Ovary (tissue), 9 donors: ENCODE results near the gene SCG5. TPM values are rescaled to one million over a fixed set of nuclear protein-coding genes. Genes with fewer than 3 reads are reported as not detected.

Experiments used
- DNase-seq, 5 donors: peaks; one replicate each; pipeline ENCODE4 v3.0.0-alpha.2; 2019 to 2020
- H3K27ac ChIP-seq, 2 donors: fragments of 200-600 bp; one replicate each; pipeline versions ENCODE4 v1.5.1 to v1.8.0; 2019 to 2022
- H3K27me3 ChIP-seq: fragments of 200-600 bp; one replicate; pipeline ENCODE4 v1.8.0; 2022
- H3K36me3 ChIP-seq: fragments of 200-600 bp; sonication (generic); one replicate; pipeline ENCODE4 v1.5.1; 2019
- H3K4me1 ChIP-seq: one replicate; pipeline ENCODE4 v1.8.1; 2013; ENCODE audit warnings: mild to moderate bottlenecking, moderate library complexity; ENCODE audit not compliant: insufficient read depth
- H3K4me3 ChIP-seq: fragments of 200-600 bp; sonication (generic); one replicate; pipeline ENCODE4 v1.5.1; 2017
- H3K9me3 ChIP-seq, 2 donors: fragments of 200-600 bp in 1 of 2; sonication (generic) in 1 of 2; one replicate each; pipeline versions ENCODE4 v1.5.1 to v1.8.1; 2013 to 2019; ENCODE audit warnings: mild to moderate bottlenecking in 1 of 2, moderate library complexity in 1 of 2
- EP300 ChIP-seq: sonication (generic); formaldehyde crosslinking; IDR thresholded peaks from one replicate; pipeline ENCODE4 v1.6.1; 2017; ENCODE audit warnings: antibody characterized with exemption
- POLR2A ChIP-seq: fragments of 450-650 bp; IDR thresholded peaks from one replicate; pipeline ENCODE4 v1.6.1; 2017; ENCODE audit warnings: antibody characterized with exemption, mild to moderate bottlenecking, moderate library complexity
- WGBS, 3 donors: extraction: QIAGEN DNeasy Blood & Tissue Kit in 1 of 3; methylation state at CpG; one replicate each; pipeline versions ENCODE4 v1.1.5 to v1.1.7; 2013 to 2017; 5-methylcytosine and 5-hydroxymethylcytosine counted together
- intact Hi-C, 4 donors: fragments of 100-400 bp; cut with DNase I; formaldehyde crosslinking; loops; one replicate each; pipeline versions ENCODE4 v1.11.0 to v1.15.1; 2022 to 2023
- polyA plus RNA-seq, 2 donors: library from polyadenylated mRNA; stranded (reverse); fragments of 200-250 nt in 1 of 2; fragments of 350-450 nt in 1 of 2; fragmentation: Illumina TruSeq in 1 of 2; extraction: RNeasy Lipid Tissue Mini Kit (QIAGEN cat#74804) in 1 of 2; gene quantifications; one replicate each; pipeline ENCODE4 v1.2.3, GENCODE V29; 2013 to 2014
- total RNA-seq, 7 donors: library from RNA; depleted of rRNA in 2 of 7; stranded (reverse); fragments of >200 nt in 2 of 7; fragmentation: NEBNext Ultra II Directional in 3 of 7; extraction: Animal tissue kit (Norgen Biotek cat#: 25700) in 3 of 7; gene quantifications; one replicate each; pipeline versions ENCODE4 v1.1.0 to v1.2.4, GENCODE V29; 2016 to 2023
- TF ChIP-seq, protein P1 (sequence below), 3 donors: fragments of 450-650 bp in 2 of 3; fragments of 200-600 bp in 1 of 3; IDR thresholded peaks; one replicate each; pipeline versions ENCODE4 v1.5.1 to v1.8.0; 2016 to 2022; ENCODE audit warnings: antibody characterized with exemption in 3 of 3, mild to moderate bottlenecking in 1 of 3
- donor health status: DM: no; HTN: no; CAD: no; lungs with moderate emphysema.
- donor health status: DM: no; HTN: no; CAD: no.
- donor health status: Bipolar disorder and iron deficiency.
- donor health status: DM: yes; HTN: yes; CAD: no.
- donor health status: DM: no; HTN: no; CAD: no.
- donor health status: DM: yes; HTN: yes; CAD: no.

Gene SCG5
- total and polyA plus RNA-seq, 9 donors: 0.63 to 34.1 (median 3.7) TPM; not detected in 1

DNA sequence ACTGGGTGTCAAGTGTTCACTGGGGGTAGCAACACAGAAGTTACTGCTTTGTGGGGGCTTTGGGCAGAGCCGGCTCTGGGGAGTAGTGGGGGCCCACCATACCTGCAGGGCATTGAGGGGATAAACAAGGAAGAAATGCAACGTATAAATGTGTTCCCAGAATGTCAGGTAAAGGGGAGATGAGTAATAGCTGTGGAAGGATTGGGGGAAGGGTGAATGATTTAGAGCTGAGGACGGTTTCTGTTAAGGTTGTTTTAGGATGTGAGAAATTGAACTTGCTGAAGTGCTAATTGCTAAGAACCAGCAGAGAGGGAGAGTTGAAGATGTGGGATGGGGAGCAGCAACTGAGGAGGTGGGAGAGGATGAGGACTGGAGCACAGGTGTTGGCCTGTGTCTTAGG is 10.7 kb downstream of the SCG5 start:
- no peak for DNase-seq
- TF ChIP-seq POLR2A (no peak), EP300 (no peak)
- TF ChIP-seq, protein P1, sequence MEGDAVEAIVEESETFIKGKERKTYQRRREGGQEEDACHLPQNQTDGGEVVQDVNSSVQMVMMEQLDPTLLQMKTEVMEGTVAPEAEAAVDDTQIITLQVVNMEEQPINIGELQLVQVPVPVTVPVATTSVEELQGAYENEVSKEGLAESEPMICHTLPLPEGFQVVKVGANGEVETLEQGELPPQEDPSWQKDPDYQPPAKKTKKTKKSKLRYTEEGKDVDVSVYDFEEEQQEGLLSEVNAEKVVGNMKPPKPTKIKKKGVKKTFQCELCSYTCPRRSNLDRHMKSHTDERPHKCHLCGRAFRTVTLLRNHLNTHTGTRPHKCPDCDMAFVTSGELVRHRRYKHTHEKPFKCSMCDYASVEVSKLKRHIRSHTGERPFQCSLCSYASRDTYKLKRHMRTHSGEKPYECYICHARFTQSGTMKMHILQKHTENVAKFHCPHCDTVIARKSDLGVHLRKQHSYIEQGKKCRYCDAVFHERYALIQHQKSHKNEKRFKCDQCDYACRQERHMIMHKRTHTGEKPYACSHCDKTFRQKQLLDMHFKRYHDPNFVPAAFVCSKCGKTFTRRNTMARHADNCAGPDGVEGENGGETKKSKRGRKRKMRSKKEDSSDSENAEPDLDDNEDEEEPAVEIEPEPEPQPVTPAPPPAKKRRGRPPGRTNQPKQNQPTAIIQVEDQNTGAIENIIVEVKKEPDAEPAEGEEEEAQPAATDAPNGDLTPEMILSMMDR (IDR thresholded peaks at IDR 0.05): no peak
- no peaks in the 10 kb centered on the region for H3K9me3 ChIP-seq
- intact Hi-C loops: no loop called here
- 76 to 79% (median 79%) methylated on average over 3 of the region's 3 CpGs for WGBS, 3 donors
- no peaks in the 10 kb centered on the region for H3K27me3 ChIP-seq
- H3K36me3 ChIP-seq: no peaks in the 10 kb centered on the region
- no peak overlapping the region for H3K27ac ChIP-seq
- H3K4me3 ChIP-seq: no peak overlapping the region
- H3K4me1 ChIP-seq: no peaks in the 10 kb centered on the region

DNA sequence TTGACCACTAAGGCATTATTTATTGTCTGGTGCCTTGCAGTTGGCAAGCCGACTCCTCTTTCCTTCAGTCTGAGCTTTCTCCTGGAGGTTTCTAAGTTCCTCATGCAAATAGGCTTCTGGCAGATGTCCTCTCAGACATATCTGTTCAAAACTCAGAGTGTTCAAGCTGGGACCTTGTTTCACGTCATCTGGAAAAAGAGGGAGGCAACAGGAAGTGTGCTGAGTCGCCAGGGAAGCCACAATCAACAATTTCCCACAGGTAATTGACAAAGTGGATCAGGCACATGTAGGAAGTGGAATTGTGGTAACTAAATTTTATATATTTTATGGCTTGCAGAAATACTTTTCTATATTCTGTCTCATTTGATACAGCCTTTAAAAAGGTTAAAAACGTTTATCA is 14.6 kb downstream of the SCG5 start:
- Histone ChIP-seq H3K36me3 (no peaks in the 10 kb centered on the region), H3K9me3 (no peaks in the 10 kb centered on the region), H3K27me3 (no peaks in the 10 kb centered on the region), H3K4me1 (no peaks in the 10 kb centered on the region), H3K27ac (no peak overlapping the region), H3K4me3 (no peak overlapping the region)
- TF ChIP-seq, protein P1 (IDR thresholded peaks at IDR 0.05): no peak
- no peak for TF ChIP-seq EP300
- TF ChIP-seq POLR2A: no peak
- intact Hi-C loops: no loop called here
- WGBS, 3 donors: 52 to 68% (median 67%) methylated on average over 4 of the region's 4 CpGs
- DNase-seq: no peak

DNA sequence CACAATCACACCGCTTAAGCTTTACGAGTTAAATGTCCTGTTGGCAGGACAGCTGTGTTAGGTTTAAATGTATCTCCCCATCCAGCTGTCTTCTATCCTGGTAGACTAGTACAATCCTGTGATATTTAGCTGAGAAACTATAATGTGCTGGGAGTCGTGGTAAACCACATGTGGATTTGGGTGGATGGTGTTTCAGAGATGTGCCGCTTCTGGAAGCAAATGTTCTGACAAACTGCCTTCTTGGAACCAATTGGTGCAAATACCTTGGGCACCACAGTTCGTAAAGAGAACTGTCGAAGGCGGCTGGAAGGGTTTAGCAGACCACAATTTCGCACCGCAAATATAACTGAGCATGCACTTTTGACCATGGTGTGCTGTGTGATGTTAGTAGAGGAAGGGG is 15.0 kb downstream of the SCG5 start:
- TF ChIP-seq EP300 (no peak), POLR2A (no peak)
- TF ChIP-seq, protein P1 (IDR thresholded peaks at IDR 0.05): no peak
- intact Hi-C loops: no loop called here
- no peak for DNase-seq
- WGBS, 3 donors: 88 to 91% (median 88%) methylated on average over 9 of the region's 9 CpGs
- Histone ChIP-seq H3K4me1 (no peaks in the 10 kb centered on the region), H3K27me3 (no peaks in the 10 kb centered on the region), H3K36me3 (no peaks in the 10 kb centered on the region), H3K9me3 (no peaks in the 10 kb centered on the region), H3K4me3 (no peak overlapping the region), H3K27ac (no peak overlapping the region)

DNA sequence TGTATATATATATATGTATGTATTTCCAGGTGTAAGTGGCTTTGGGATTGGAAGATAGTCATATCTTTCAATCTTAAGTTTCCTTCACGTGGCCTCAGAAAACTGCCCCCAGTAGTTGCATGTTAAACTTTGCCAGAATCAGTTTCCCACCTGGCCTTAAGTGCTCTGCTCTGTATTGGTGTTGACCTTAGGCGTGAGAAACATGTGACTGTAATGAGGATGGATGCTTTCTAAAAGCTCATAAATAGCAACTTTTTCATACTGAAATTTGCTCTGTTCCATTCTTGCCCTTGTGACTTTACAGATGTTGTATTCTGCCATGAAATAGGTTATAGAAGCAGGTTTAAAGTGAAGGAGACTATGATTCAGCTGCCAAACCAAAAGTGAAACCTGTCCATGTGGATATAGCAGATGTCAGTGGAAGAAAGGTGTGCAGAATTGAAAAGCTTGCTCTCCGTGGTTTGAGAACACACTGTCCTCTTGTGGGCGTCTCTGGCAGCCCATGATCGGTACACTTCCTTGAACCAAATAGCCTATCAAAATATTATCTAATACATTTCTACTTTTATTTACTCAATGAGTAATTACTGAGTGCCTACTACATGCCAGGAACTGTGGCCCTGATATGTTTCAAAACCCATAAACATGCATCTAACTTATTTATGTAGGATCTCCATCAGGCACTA is 15.8 kb downstream of the SCG5 start:
- Histone ChIP-seq H3K4me1 (no peaks in the 10 kb centered on the region), H3K27me3 (no peaks in the 10 kb centered on the region), H3K36me3 (no peaks in the 10 kb centered on the region), H3K4me3 (no peak overlapping the region), H3K27ac (no peak overlapping the region), H3K9me3 (no peaks in the 10 kb centered on the region)
- no peak for DNase-seq
- intact Hi-C loops: no loop called here
- TF ChIP-seq EP300 (no peak), POLR2A (no peak)
- TF ChIP-seq, protein P1 (IDR thresholded peaks at IDR 0.05): no peak
- 65 to 78% (median 76%) methylated on average over 5 of the region's 5 CpGs for WGBS, 3 donors
